Coronary artery (tissue), 2 donors: Measurements from ENCODE around the gene TMEM253.

Source experiments
- DNase-seq: peaks from one replicate; pipeline ENCODE4 v3.0.0-alpha.2; 2017; ENCODE audit warnings: low spot score
- H3K27ac ChIP-seq, 2 donors: fragments of 200-600 bp; sonication (generic); one replicate each; pipeline ENCODE4 v1.5.1; 2016 to 2019
- H3K4me3 ChIP-seq: fragments of 200-600 bp; sonication (generic); 2 replicates; pipeline ENCODE4 v1.5.1; 2016; ENCODE audit warnings: mild to moderate bottlenecking, moderate library complexity
- CTCF ChIP-seq: fragments of 200-600 bp; sonication (generic); IDR thresholded peaks from one replicate; pipeline ENCODE4 v1.5.1; 2019; ENCODE audit warnings: antibody characterized with exemption

Gene TMEM253

GRCh38 chr14:21096438-21096837, 4.4 kb upstream of the TMEM253 start:
- no peak for TF ChIP-seq CTCF
- no peak overlapping the region for H3K4me3 ChIP-seq
- no peak for DNase-seq
- peak overlapping the region in 1 of 2 donors; percentile 97 for H3K27ac ChIP-seq

- no peak for TF ChIP-seq CTCF
- DNase-seq, result no peak
- Histone ChIP-seq H3K4me3 (peak overlapping the region; percentile 84), H3K27ac (peak overlapping the region; percentile 93 to 97)
Measured at GRCh38 chr14:21096978-21097635, 3.8 kb upstream of the TMEM253 start.

GRCh38 chr14:21097636-21098075, 3.2 kb upstream of the TMEM253 start:
- no peak for TF ChIP-seq CTCF
- Histone ChIP-seq H3K27ac (peak overlapping the region; percentile 93 to 97), H3K4me3 (peak overlapping the region; percentile 84)
- DNase-seq, result no peak

GRCh38 chr14:21098076-21098891, 2.6 kb upstream of the TMEM253 start, which contains the start of gene ZNF219:
Gene ZNF219, minus strand, starts transcription at chr14:21098655. Its CDS starts 5,064 bp downstream, at chr14:21093591.
- peak; percentile 82 for DNase-seq
- no peak for TF ChIP-seq CTCF
- H3K27ac ChIP-seq, result peak within 1 kb of the TSS; percentile 93 to 97
- H3K4me3 ChIP-seq, result peak within 1 kb of the TSS; percentile 84

GRCh38 chr14:21098892-21099595, 1.8 kb upstream of the TMEM253 start:
- H3K4me3 ChIP-seq, result peak overlapping the region; percentile 84
- no peak for TF ChIP-seq CTCF
- H3K27ac ChIP-seq, result peak overlapping the region; percentile 88 to 97
- DNase-seq, result no peak

- peak overlapping the region; percentile 84 for H3K4me3 ChIP-seq
Measured at GRCh38 chr14:21099596-21099985, 1.3 kb upstream of the TMEM253 start.

More at GRCh38 chr14:21099596-21099985, 1.3 kb upstream of the TMEM253 start:
- H3K27ac ChIP-seq, result peak overlapping the region; percentile 88 to 97
- TF ChIP-seq CTCF, result no peak
- DNase-seq, result no peak
